ENCODE data around the gene CFAP61.

GRCh38 chr20:20371681-20372080 lies 319.3 kb downstream of the CFAP61 start:
- TF ChIP-seq CTCF (IDR thresholded peaks at IDR 0.05), result no peak
- TF ChIP-seq POLR2A (IDR thresholded peaks at IDR 0.05), result no peak

Data from thyroid gland (tissue), 4 donors.